ENCODE data around the gene HDHD5.

DNA sequence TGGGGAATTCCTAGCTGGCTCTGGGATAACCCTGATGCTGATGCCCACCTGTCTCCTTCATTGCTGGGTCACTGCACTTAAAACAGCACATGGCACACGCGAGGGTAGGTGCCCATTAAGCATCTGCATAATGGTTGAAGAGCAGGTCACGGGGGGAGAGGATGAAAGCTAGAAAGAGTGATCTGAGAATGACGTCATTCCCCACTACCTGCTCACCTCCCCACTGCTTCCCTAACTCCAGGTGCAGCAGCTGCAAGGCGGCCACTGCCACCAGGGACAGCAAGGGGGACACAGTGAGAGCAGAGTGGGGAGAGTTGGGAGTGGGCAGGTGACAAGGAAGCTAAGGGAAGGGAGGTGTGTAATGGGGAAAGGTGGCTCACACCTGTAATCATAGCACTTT lies 33.1 kb upstream of the HDHD5 start:
- no peak for TF ChIP-seq CTCF (IDR thresholded peaks at IDR 0.05)
- no peak for TF ChIP-seq POLR2A (IDR thresholded peaks at IDR 0.05)

All from uterus (tissue), 2 donors.